ENCODE data around the gene NUDT1.

Gene NUDT1

DNA sequence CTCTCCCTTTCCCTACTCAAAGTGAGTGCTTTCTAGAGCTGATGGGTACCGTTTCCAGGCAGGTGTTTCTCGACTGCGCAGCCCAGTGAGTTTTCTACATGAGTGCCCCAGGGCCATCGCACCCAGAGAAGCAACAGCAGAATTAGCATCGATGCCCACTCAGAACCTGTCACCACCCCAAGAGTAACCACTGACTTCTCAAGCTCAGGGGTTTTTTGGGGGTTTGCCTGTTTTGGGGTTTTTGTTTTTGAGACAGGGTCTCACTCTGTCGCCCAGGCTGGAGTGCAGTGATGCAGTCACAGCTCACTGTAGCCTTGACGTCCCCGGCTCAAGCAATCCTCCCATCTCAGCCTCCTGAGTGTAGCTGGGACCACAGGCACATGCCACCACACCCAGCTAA is 46.5 kb downstream of the NUDT1 start:
- no peaks in the 10 kb centered on the region for H3K79me2 ChIP-seq (ENCODE audit: control insufficient read depth, insufficient read depth, low read length, poor library complexity)
- no peak overlapping the region for H3K18ac ChIP-seq (ENCODE audit: low read length)
- no peak overlapping the region for H4K91ac ChIP-seq (ENCODE audit: low read depth, low read length)
- H3K4me3 ChIP-seq (ENCODE audit: low read depth, low read length): no peak overlapping the region
- peaks cover 4% of the 10 kb centered on the region for H3K9me3 ChIP-seq (ENCODE audit: insufficient read depth, low read depth, low read length)
- DNase-seq: no peak
- no peak overlapping the region for H2BK5ac ChIP-seq (ENCODE audit: low read depth, low read length, poor library complexity)
- no peak overlapping the region for H3K23ac ChIP-seq (ENCODE audit: low read length)
- H3K14ac ChIP-seq (ENCODE audit: low read length): no peak overlapping the region
- no peak overlapping the region for H4K12ac ChIP-seq (ENCODE audit: low read depth, low read length)
- H3K27me3 ChIP-seq (ENCODE audit: insufficient read depth, low read length): no peaks in the 10 kb centered on the region
- no peak overlapping the region for H3K4ac ChIP-seq (ENCODE audit: low read depth, low read length)
- H3K79me1 ChIP-seq (ENCODE audit: low read length): no peaks in the 10 kb centered on the region
- no peak overlapping the region for H3K4me2 ChIP-seq (ENCODE audit: low read length)
- peaks cover 3 to 8% of the 10 kb centered on the region in 2 experiments for H3K36me3 ChIP-seq (ENCODE audit: control insufficient read depth in 1 of 2, insufficient read depth in 2 of 2, low read length in 2 of 2)
- H4K8ac ChIP-seq (ENCODE audit: low read depth, low read length): no peak overlapping the region
- no peak overlapping the region for H2BK12ac ChIP-seq (ENCODE audit: low read length)
- H3K9ac ChIP-seq (ENCODE audit: low read length): no peak overlapping the region
- H3K4me1 ChIP-seq (ENCODE audit: control insufficient read depth in 1 of 2, insufficient read depth in 2 of 2, low read length in 2 of 2): no peaks in the 10 kb centered on the region
- H2AFZ ChIP-seq (ENCODE audit: insufficient read depth, low read length, poor library complexity): no peak overlapping the region
- WGBS (ENCODE audit: extremely low coverage, insufficient coverage, insufficient read length): no CpG with 5 or more reads among the region's 8 CpGs
- H2AK5ac ChIP-seq (ENCODE audit: low read length): no peak overlapping the region
- no peak overlapping the region for H2BK120ac ChIP-seq (ENCODE audit: insufficient read depth, low read length, poor library complexity)
- H3K27ac ChIP-seq (ENCODE audit: low read depth, low read length): no peak overlapping the region

DNA sequence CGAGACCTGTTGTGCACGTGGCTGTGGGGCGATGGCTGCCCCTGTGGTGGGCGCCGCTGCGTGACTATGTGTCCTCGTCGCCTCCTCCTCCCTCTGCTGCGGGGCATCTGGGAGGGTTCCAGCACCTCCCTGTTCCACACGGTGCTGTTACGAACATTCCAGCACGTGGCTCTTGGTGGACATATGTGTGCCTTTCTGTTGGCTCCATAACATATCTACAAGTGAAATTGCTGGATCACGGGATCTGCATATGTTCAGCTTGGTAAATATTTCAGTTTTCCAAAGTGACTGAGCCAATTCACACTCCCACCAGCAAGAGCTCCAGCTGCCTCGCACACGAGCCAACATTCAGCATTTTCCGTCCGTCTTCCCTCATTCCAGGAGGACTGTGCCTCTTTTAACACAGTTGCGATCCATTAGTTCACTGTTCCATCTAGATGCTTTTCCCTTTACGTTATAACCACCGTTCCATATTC is 47.1 kb downstream of the NUDT1 start:
- Histone ChIP-seq H3K27ac (ENCODE audit: low read depth, low read length) (no peak overlapping the region), H4K91ac (ENCODE audit: low read depth, low read length) (no peak overlapping the region), H3K9me3 (ENCODE audit: insufficient read depth, low read depth, low read length) (peaks cover 4% of the 10 kb centered on the region), H3K4me1 (ENCODE audit: control insufficient read depth in 1 of 2, insufficient read depth in 2 of 2, low read length in 2 of 2) (no peaks in the 10 kb centered on the region), H3K36me3 (ENCODE audit: control insufficient read depth in 1 of 2, insufficient read depth in 2 of 2, low read length in 2 of 2) (peaks cover 3 to 8% of the 10 kb centered on the region in 2 experiments), H3K79me1 (ENCODE audit: low read length) (no peaks in the 10 kb centered on the region), H2AFZ (ENCODE audit: insufficient read depth, low read length, poor library complexity) (no peak overlapping the region), H3K4me3 (ENCODE audit: low read depth, low read length) (no peak overlapping the region), H3K4me2 (ENCODE audit: low read length) (no peak overlapping the region), H3K4ac (ENCODE audit: low read depth, low read length) (no peak overlapping the region), H2BK12ac (ENCODE audit: low read length) (no peak overlapping the region), H2BK5ac (ENCODE audit: low read depth, low read length, poor library complexity) (no peak overlapping the region), H3K23ac (ENCODE audit: low read length) (no peak overlapping the region), H4K8ac (ENCODE audit: low read depth, low read length) (no peak overlapping the region), H3K79me2 (ENCODE audit: control insufficient read depth, insufficient read depth, low read length, poor library complexity) (no peaks in the 10 kb centered on the region), H2BK120ac (ENCODE audit: insufficient read depth, low read length, poor library complexity) (no peak overlapping the region), H3K9ac (ENCODE audit: low read length) (no peak overlapping the region), H3K18ac (ENCODE audit: low read length) (no peak overlapping the region), H4K12ac (ENCODE audit: low read depth, low read length) (no peak overlapping the region), H2AK5ac (ENCODE audit: low read length) (no peak overlapping the region), H3K27me3 (ENCODE audit: insufficient read depth, low read length) (no peaks in the 10 kb centered on the region), H3K14ac (ENCODE audit: low read length) (no peak overlapping the region)
- WGBS (ENCODE audit: extremely low coverage, insufficient coverage, insufficient read length): no CpG with 5 or more reads among the region's 20 CpGs
- no peak for DNase-seq

DNA sequence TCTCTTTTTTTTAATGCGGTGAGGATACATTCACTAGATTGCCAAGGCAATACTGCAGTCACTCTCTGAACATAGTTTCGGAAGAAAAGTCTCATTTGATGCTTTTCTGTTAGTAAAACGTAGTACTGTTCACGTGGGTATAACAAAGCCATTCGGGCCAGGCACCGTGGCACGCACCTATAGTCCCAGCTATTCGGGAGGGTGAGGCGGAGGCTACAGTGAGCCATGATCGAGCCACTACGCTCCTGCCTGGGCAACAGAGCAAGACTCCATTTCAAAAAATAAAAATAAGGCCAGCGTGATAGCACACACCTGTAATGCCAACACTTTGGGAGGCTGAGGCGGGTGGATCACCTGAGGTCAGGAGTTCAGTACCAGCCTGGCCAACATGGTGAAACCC is 47.6 kb downstream of the NUDT1 start:
- Histone ChIP-seq H3K14ac (ENCODE audit: low read length) (no peak overlapping the region), H3K4me2 (ENCODE audit: low read length) (no peak overlapping the region), H2BK120ac (ENCODE audit: insufficient read depth, low read length, poor library complexity) (no peak overlapping the region), H3K36me3 (ENCODE audit: control insufficient read depth in 1 of 2, insufficient read depth in 2 of 2, low read length in 2 of 2) (peaks cover 3 to 8% of the 10 kb centered on the region in 2 experiments), H3K27ac (ENCODE audit: low read depth, low read length) (no peak overlapping the region), H3K4ac (ENCODE audit: low read depth, low read length) (no peak overlapping the region), H3K4me1 (ENCODE audit: control insufficient read depth in 1 of 2, insufficient read depth in 2 of 2, low read length in 2 of 2) (no peaks in the 10 kb centered on the region), H3K18ac (ENCODE audit: low read length) (no peak overlapping the region), H3K27me3 (ENCODE audit: insufficient read depth, low read length) (no peaks in the 10 kb centered on the region), H2BK5ac (ENCODE audit: low read depth, low read length, poor library complexity) (no peak overlapping the region), H3K9me3 (ENCODE audit: insufficient read depth, low read depth, low read length) (peaks cover 4% of the 10 kb centered on the region), H3K9ac (ENCODE audit: low read length) (no peak overlapping the region), H3K79me2 (ENCODE audit: control insufficient read depth, insufficient read depth, low read length, poor library complexity) (no peaks in the 10 kb centered on the region), H2AFZ (ENCODE audit: insufficient read depth, low read length, poor library complexity) (no peak overlapping the region), H4K91ac (ENCODE audit: low read depth, low read length) (no peak overlapping the region), H4K8ac (ENCODE audit: low read depth, low read length) (no peak overlapping the region), H2BK12ac (ENCODE audit: low read length) (no peak overlapping the region), H3K79me1 (ENCODE audit: low read length) (no peaks in the 10 kb centered on the region), H2AK5ac (ENCODE audit: low read length) (no peak overlapping the region), H4K12ac (ENCODE audit: low read depth, low read length) (no peak overlapping the region), H3K4me3 (ENCODE audit: low read depth, low read length) (no peak overlapping the region), H3K23ac (ENCODE audit: low read length) (no peak overlapping the region)
- no peak for DNase-seq
- no CpG with 5 or more reads among the region's 13 CpGs for WGBS (ENCODE audit: extremely low coverage, insufficient coverage, insufficient read length)

- Histone ChIP-seq H3K23ac (ENCODE audit: low read length) (no peak overlapping the region), H3K79me1 (ENCODE audit: low read length) (no peaks in the 10 kb centered on the region), H4K8ac (ENCODE audit: low read depth, low read length) (no peak overlapping the region), H3K9ac (ENCODE audit: low read length) (no peak overlapping the region), H3K27me3 (ENCODE audit: insufficient read depth, low read length) (no peaks in the 10 kb centered on the region), H3K4me3 (ENCODE audit: low read depth, low read length) (no peak overlapping the region), H3K18ac (ENCODE audit: low read length) (no peak overlapping the region), H3K27ac (ENCODE audit: low read depth, low read length) (no peak overlapping the region), H3K4ac (ENCODE audit: low read depth, low read length) (no peak overlapping the region), H3K9me3 (ENCODE audit: insufficient read depth, low read depth, low read length) (peaks cover 4% of the 10 kb centered on the region), H3K79me2 (ENCODE audit: control insufficient read depth, insufficient read depth, low read length, poor library complexity) (no peaks in the 10 kb centered on the region), H4K12ac (ENCODE audit: low read depth, low read length) (no peak overlapping the region), H4K91ac (ENCODE audit: low read depth, low read length) (no peak overlapping the region), H2BK120ac (ENCODE audit: insufficient read depth, low read length, poor library complexity) (no peak overlapping the region), H3K4me1 (ENCODE audit: control insufficient read depth in 1 of 2, insufficient read depth in 2 of 2, low read length in 2 of 2) (no peaks in the 10 kb centered on the region), H2AFZ (ENCODE audit: insufficient read depth, low read length, poor library complexity) (no peak overlapping the region), H2BK5ac (ENCODE audit: low read depth, low read length, poor library complexity) (no peak overlapping the region), H3K14ac (ENCODE audit: low read length) (no peak overlapping the region), H3K36me3 (ENCODE audit: control insufficient read depth in 1 of 2, insufficient read depth in 2 of 2, low read length in 2 of 2) (peaks cover 3 to 8% of the 10 kb centered on the region in 2 experiments), H2AK5ac (ENCODE audit: low read length) (no peak overlapping the region), H3K4me2 (ENCODE audit: low read length) (no peak overlapping the region), H2BK12ac (ENCODE audit: low read length) (no peak overlapping the region)
- WGBS (ENCODE audit: extremely low coverage, insufficient coverage, insufficient read length): no CpG with 5 or more reads among the region's 6 CpGs
- DNase-seq: no peak
Observed at GRCh38 chr7:2290877-2291276, 48.9 kb downstream of the NUDT1 start.

Measured in trophoblast cell (in vitro differentiated cells and primary cell).